ENCODE data around the gene KRTAP11-1. TPM values are rescaled to one million over a fixed set of nuclear protein-coding genes. Genes with fewer than 3 reads are reported as not detected.

Gene KRTAP11-1
- under 1 TPM in 1 of 2 donors, not detected in 1; 0.68 TPM for total RNA-seq

GRCh38 chr21:30881480-30881879, at the start of gene KRTAP11-1:
Gene KRTAP11-1, minus strand, starts transcription at chr21:30881580. Its CDS starts 56 bp downstream, at chr21:30881524.
- no peak for DNase-seq (ENCODE audit: low spot score)
- Histone ChIP-seq H3K27me3 (replicated peaks; ENCODE audit: insufficient read depth) (no peaks in the 10 kb centered on the region), H3K4me3 (no peak within 1 kb of the TSS), H3K27ac (no peak within 1 kb of the TSS), H3K4me1 (replicated peaks) (no peaks in the 10 kb centered on the region), H3K36me3 (no peaks in the 10 kb centered on the region), H3K9me3 (no peaks in the 10 kb centered on the region)
- TF ChIP-seq CTCF (IDR thresholded peaks at IDR 0.05) (no peak), POLR2A (IDR thresholded peaks at IDR 0.05) (no peak), POLR2AphosphoS5 (IDR thresholded peaks at IDR 0.05) (no peak)
- WGBS = 67% methylated on average over 2 of the region's 2 CpGs
- intact Hi-C loops (cut with DNase I) = no loop called here

GRCh38 chr21:30924146-30924700, 42.8 kb upstream of the KRTAP11-1 start:
- no peaks in the 10 kb centered on the region for H3K4me1 ChIP-seq (replicated peaks)
- no peak overlapping the region for H3K4me3 ChIP-seq
- H3K27me3 ChIP-seq (replicated peaks; ENCODE audit: insufficient read depth) = no peaks in the 10 kb centered on the region
- WGBS = 11% methylated on average over 4 of the region's 4 CpGs
- intact Hi-C loops (cut with DNase I) = no loop called here
- no peak for DNase-seq (ENCODE audit: low spot score)
- H3K36me3 ChIP-seq = no peaks in the 10 kb centered on the region
- no peak overlapping the region for H3K27ac ChIP-seq
- TF ChIP-seq POLR2AphosphoS5 (IDR thresholded peaks at IDR 0.05) = no peak
- no peak for TF ChIP-seq CTCF (IDR thresholded peaks at IDR 0.05)
- TF ChIP-seq POLR2A (IDR thresholded peaks at IDR 0.05) = no peak
- no peaks in the 10 kb centered on the region for H3K9me3 ChIP-seq

GRCh38 chr21:30921129-30921528, 39.7 kb upstream of the KRTAP11-1 start:
- TF ChIP-seq CTCF (IDR thresholded peaks at IDR 0.05) (no peak), POLR2A (IDR thresholded peaks at IDR 0.05) (no peak)
- 90% methylated on average over 4 of the region's 4 CpGs for WGBS
- H3K4me3 ChIP-seq = no peak overlapping the region
- H3K9me3 ChIP-seq = no peaks in the 10 kb centered on the region
- no peak for DNase-seq (ENCODE audit: low spot score)
- no peak overlapping the region for H3K27ac ChIP-seq
- H3K36me3 ChIP-seq = no peaks in the 10 kb centered on the region
- intact Hi-C loops (cut with DNase I) = no loop called here
- no peaks in the 10 kb centered on the region for H3K27me3 ChIP-seq (replicated peaks; ENCODE audit: insufficient read depth)
- no peaks in the 10 kb centered on the region for H3K4me1 ChIP-seq (replicated peaks)

GRCh38 chr21:30917557-30917956, 36.2 kb upstream of the KRTAP11-1 start:
- 100% methylated on average over 1 of the region's 1 CpG for WGBS
- Histone ChIP-seq H3K27me3 (replicated peaks; ENCODE audit: insufficient read depth) (no peaks in the 10 kb centered on the region), H3K36me3 (no peaks in the 10 kb centered on the region), H3K9me3 (no peaks in the 10 kb centered on the region), H3K4me3 (no peak overlapping the region), H3K27ac (no peak overlapping the region), H3K4me1 (replicated peaks) (no peaks in the 10 kb centered on the region)
- intact Hi-C loops (cut with DNase I) = no loop called here
- TF ChIP-seq POLR2A (IDR thresholded peaks at IDR 0.05) = no peak
- TF ChIP-seq POLR2AphosphoS5 (IDR thresholded peaks at IDR 0.05) = no peak
- TF ChIP-seq CTCF (IDR thresholded peaks at IDR 0.05) = no peak
- DNase-seq (ENCODE audit: low spot score) = no peak

- Histone ChIP-seq H3K27ac (no peak overlapping the region), H3K9me3 (no peaks in the 10 kb centered on the region), H3K36me3 (no peaks in the 10 kb centered on the region), H3K27me3 (replicated peaks; ENCODE audit: insufficient read depth) (no peaks in the 10 kb centered on the region), H3K4me3 (no peak overlapping the region), H3K4me1 (replicated peaks) (no peaks in the 10 kb centered on the region)
- no peak for DNase-seq (ENCODE audit: low spot score)
- TF ChIP-seq POLR2A (IDR thresholded peaks at IDR 0.05) (no peak), CTCF (IDR thresholded peaks at IDR 0.05) (no peak)
- intact Hi-C loops (cut with DNase I) = no loop called here
- WGBS = 72% methylated on average over 4 of the region's 4 CpGs
Observed at GRCh38 chr21:30900881-30901280, 19.5 kb upstream of the KRTAP11-1 start.

Data from prostate gland (tissue), 2 donors.